ENCODE results near the gene MYL6B.

Gene MYL6B

GRCh38 chr12:56105609-56105902 lies 46.8 kb upstream of the MYL6B start:
- peak overlapping the region; percentile 92 for H3K27ac ChIP-seq
- no peak for TF ChIP-seq ZFX (IDR thresholded peaks at IDR 0.05; ENCODE audit: borderline replicate concordance)
- TF ChIP-seq CTCF (IDR thresholded peaks at IDR 0.05) = no peak

GRCh38 chr12:56107242-56107641 lies 45.1 kb upstream of the MYL6B start:
- TF ChIP-seq ZFX (IDR thresholded peaks at IDR 0.05; ENCODE audit: borderline replicate concordance) = no peak
- no peak for TF ChIP-seq CTCF (IDR thresholded peaks at IDR 0.05)
- H3K27ac ChIP-seq = peak overlapping the region; percentile 92; the same call in 1 of the 2 replicates

- H3K27ac ChIP-seq = peak overlapping the region; percentile 13
- TF ChIP-seq ZFX (IDR thresholded peaks at IDR 0.05; ENCODE audit: borderline replicate concordance) (no peak), CTCF (IDR thresholded peaks at IDR 0.05) (no peak)
Measured at GRCh38 chr12:56110571-56110970, 41.8 kb upstream of the MYL6B start.

GRCh38 chr12:56114084-56114483 lies 38.3 kb upstream of the MYL6B start:
- TF ChIP-seq ZFX (IDR thresholded peaks at IDR 0.05; ENCODE audit: borderline replicate concordance) (no peak), CTCF (IDR thresholded peaks at IDR 0.05) (no peak)

GRCh38 chr12:56115329-56115728 lies 37.1 kb upstream of the MYL6B start:
- peak overlapping the region; percentile 99 for H3K27ac ChIP-seq
- no peak for TF ChIP-seq CTCF (IDR thresholded peaks at IDR 0.05)
- TF ChIP-seq ZFX (IDR thresholded peaks at IDR 0.05; ENCODE audit: borderline replicate concordance) = no peak

More at GRCh38 chr12:56114084-56114483, 38.3 kb upstream of the MYL6B start:
- peak overlapping the region; percentile 99 for H3K27ac ChIP-seq

GRCh38 chr12:56116267-56117081 lies 35.9 kb upstream of the MYL6B start, which contains the start of gene RPL41:
RPL41 (plus strand) TSS chr12:56116633.
- H3K27ac ChIP-seq = peak within 1 kb of the TSS; percentile 99
- no peak for TF ChIP-seq CTCF (IDR thresholded peaks at IDR 0.05)
- no peak for TF ChIP-seq ZFX (IDR thresholded peaks at IDR 0.05; ENCODE audit: borderline replicate concordance)

GRCh38 chr12:56117082-56117706 lies 35.2 kb upstream of the MYL6B start:
- peak overlapping the region; percentile 99 for H3K27ac ChIP-seq

All from 22Rv1 (cell line).